Fibroblast of pulmonary artery (primary cell): ENCODE data around the gene GNAI1.

Experiments
- DNase-seq: peaks from one replicate; pipeline ENCODE4 v3.0.0-alpha.2; 2010; ENCODE audit warnings: low read depth
- H3K4me3 ChIP-seq: replicated peaks from 2 replicates; pipeline ENCODE4 v1.5.1; 2011; ENCODE audit warnings: low read depth, mild to moderate bottlenecking, control low read depth, low read length, moderate library complexity
- TF ChIP-seq, protein P1 (sequence below): IDR thresholded peaks from 2 replicates; pipeline ENCODE4 v1.5.1; 2011; ENCODE audit warnings: mild to moderate bottlenecking, control low read depth, low read length, inconsistent platforms; ENCODE audit errors: missing control alignments

Gene GNAI1

DNA sequence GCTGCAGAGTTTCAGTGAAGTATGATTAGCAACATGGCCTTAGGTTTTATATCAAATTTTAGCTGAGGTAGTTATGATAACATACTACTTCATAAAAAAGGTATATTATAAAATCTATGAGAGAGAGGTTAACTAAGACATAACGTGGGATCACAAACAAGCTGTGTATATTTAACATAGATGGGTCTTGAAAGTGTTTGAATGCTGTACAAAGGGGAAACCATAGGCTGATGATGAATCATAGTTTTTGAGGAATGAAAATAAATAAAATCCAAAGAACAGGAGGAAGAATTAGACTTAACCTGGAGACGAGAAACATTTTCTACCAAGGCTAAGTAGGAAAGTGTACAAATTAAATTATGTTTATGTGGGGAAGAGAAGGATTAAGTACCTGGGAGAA lies 119.0 kb downstream of the GNAI1 start:
- TF ChIP-seq, protein P1, sequence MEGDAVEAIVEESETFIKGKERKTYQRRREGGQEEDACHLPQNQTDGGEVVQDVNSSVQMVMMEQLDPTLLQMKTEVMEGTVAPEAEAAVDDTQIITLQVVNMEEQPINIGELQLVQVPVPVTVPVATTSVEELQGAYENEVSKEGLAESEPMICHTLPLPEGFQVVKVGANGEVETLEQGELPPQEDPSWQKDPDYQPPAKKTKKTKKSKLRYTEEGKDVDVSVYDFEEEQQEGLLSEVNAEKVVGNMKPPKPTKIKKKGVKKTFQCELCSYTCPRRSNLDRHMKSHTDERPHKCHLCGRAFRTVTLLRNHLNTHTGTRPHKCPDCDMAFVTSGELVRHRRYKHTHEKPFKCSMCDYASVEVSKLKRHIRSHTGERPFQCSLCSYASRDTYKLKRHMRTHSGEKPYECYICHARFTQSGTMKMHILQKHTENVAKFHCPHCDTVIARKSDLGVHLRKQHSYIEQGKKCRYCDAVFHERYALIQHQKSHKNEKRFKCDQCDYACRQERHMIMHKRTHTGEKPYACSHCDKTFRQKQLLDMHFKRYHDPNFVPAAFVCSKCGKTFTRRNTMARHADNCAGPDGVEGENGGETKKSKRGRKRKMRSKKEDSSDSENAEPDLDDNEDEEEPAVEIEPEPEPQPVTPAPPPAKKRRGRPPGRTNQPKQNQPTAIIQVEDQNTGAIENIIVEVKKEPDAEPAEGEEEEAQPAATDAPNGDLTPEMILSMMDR: no peak
- DNase-seq: no peak
- no peak overlapping the region for H3K4me3 ChIP-seq

GRCh38 chr7:80255656-80256055 lies 121.0 kb downstream of the GNAI1 start:
- no peak overlapping the region for H3K4me3 ChIP-seq
- TF ChIP-seq, protein P1: no peak
- no peak for DNase-seq

DNA sequence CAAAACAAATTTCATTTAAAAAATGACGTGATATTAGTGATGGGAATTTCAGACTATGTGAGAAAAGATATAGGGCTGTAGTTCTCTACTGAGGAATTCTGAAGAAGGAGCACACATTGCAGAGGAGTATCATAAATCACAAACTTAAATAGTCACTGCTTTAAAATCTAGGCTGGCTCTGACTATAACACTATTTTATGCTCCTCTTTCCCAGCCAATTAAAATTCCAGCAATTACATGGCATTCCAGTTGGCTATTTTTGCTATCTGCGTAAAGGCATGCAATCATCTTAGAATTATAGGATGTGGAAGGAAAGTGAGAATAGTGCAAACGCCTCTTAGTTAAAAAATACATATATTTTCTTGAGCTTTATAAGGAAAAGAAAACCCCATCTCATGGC lies 123.1 kb downstream of the GNAI1 start:
- no peak overlapping the region for H3K4me3 ChIP-seq
- no peak for DNase-seq
- TF ChIP-seq, protein P1: no peak

DNA sequence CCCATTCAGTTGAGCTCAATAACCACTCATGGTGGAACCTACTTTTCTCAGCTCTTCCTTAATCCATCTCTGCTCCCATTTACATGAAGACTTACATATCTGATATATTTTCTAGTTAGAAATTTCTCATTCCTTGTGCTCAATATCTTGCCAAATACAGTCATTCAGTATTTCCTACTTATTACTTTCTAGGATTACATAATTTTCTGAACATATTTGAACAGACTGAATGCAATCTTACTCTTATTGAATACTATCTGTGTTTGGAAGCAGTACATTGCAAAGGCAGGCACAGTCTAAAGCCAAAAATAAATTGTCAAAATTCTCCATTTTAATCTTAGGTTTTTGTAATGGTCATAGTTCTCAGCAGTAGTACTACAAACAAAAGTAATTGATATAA lies 126.0 kb downstream of the GNAI1 start:
- TF ChIP-seq, protein P1: no peak
- H3K4me3 ChIP-seq: no peak overlapping the region
- DNase-seq: no peak

DNA sequence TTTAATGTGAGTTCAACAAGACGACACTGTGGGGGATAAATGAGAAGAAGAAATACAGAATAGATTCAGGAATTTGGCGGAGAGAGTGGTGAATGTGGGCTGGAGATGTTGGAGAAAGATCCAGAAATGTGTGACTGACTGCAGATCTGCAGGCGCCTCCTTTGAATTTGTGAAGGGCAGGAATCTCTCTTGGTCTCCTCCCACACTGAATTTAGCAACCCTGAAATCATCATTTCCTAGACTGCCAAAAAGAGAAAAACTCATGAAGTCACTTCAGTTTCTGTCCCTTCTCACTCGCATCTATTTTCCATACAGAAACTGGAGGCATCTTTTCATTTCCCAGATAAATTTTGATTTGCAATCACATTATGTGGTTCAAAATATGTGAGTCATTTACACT lies 128.7 kb downstream of the GNAI1 start:
- peak overlapping the region; percentile 15 for H3K4me3 ChIP-seq
- DNase-seq: peak; percentile 62
- TF ChIP-seq, protein P1: no peak

DNA sequence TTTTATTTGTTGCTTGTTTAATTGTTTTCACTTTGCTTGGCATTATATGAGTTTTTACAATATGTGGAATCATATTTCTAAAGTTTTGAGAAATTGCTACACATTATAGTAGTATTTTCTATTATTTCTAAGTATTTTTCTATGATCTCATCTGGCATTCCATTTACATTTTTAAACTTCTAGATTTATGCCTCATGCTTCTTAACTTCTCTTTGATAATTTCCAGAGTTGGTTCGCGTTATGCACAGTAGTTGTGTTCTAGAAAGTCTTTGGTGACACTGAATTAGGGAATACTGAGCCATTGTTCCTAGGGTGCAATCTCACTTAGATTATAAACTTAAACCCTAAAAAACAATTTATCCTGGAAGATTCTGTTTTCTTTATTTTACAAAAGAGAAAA lies 129.2 kb downstream of the GNAI1 start:
- DNase-seq: no peak
- no peak overlapping the region for H3K4me3 ChIP-seq
- TF ChIP-seq, protein P1: no peak

DNA sequence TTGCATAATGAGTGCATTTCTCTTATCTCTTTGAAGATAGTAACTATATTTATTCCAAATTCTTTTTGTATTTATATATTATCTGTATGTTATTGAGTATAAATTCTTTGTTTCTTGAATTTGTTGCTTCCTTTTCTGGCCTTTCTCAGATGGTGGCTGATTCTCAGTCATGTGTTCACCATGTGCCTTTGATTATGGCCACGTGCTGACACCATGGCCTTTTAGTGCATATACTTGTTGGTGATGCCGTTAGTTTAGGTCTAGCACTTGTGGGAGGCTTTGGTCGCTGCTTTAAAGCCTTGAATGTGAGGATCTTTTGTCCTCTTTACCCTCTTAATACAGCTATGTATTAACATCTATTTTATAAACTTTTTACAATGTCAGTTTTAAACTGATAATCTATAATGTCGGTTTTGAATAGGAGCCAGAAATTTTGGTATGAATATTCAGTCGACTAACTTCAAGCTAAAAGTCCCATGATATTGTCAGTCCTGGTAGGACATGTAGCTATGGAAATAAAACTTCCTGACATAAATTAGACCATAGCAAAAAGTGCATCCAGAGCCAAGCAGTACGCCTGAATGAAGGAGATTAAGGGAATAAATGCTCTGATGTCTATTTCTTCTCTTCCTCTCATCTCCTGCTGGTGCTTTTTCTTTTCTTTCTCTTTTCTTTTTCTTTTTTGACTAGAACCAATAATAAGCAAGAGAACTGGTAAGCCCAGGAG lies 130.3 kb downstream of the GNAI1 start:
- H3K4me3 ChIP-seq: no peak overlapping the region
- TF ChIP-seq, protein P1: no peak
- no peak for DNase-seq
